ENCODE measurements around the gene OR2T29.

DNA sequence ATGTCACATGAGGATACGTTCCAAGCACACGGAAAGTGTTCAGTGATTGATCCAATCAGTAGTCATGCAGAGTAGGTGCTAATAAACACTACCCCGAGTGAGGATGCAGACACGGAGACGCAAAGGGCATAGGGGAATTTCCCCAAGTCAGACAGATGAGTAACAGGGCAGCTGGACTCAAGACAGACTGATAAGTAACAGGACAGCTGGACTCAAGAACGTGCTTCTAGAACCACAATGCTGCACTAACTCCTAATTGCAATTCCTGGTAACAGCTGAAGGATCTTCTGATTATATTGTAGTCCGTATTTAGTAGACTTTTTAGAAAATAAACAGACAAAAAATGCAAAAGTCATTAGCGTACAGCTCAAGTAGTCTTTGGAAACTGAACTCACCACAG is 36.8 kb upstream of the OR2T29 start:
- TF ChIP-seq, protein P1, sequence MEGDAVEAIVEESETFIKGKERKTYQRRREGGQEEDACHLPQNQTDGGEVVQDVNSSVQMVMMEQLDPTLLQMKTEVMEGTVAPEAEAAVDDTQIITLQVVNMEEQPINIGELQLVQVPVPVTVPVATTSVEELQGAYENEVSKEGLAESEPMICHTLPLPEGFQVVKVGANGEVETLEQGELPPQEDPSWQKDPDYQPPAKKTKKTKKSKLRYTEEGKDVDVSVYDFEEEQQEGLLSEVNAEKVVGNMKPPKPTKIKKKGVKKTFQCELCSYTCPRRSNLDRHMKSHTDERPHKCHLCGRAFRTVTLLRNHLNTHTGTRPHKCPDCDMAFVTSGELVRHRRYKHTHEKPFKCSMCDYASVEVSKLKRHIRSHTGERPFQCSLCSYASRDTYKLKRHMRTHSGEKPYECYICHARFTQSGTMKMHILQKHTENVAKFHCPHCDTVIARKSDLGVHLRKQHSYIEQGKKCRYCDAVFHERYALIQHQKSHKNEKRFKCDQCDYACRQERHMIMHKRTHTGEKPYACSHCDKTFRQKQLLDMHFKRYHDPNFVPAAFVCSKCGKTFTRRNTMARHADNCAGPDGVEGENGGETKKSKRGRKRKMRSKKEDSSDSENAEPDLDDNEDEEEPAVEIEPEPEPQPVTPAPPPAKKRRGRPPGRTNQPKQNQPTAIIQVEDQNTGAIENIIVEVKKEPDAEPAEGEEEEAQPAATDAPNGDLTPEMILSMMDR (IDR thresholded peaks at IDR 0.05): no peak
- TF ChIP-seq POLR2A (IDR thresholded peaks at IDR 0.05): no peak

Measured in heart left ventricle (tissue), 13 donors.